Natural killer cell (primary cell): ENCODE data around the gene ADRA2B. TPM values are rescaled to one million over a fixed set of nuclear protein-coding genes. Genes with fewer than 3 reads are reported as not detected.
A peak's percentile ranks its signal among the peaks of the same experiment; 100 is the strongest.

Experiments used
- ATAC-seq, 3 donors: fragments of 150-1000 bp in 2 of 3; fragments of 200-7000 bp in 1 of 3; cut with Tn5 transposase; 1 replicate in 1 of 3; 2 replicates in 2 of 3; pipeline ENCODE4 v1.10.0; 2021; ENCODE audit warnings: mild to moderate bottlenecking in 2 of 3, moderate library complexity in 2 of 3
- DNase-seq, 2 donors: peaks; one replicate each; pipeline versions ENCODE4 v3.0.0 to v3.0.0-alpha.2; 2013 to 2021; ENCODE audit warnings: mixed read lengths in 1 of 2
- H3K27ac ChIP-seq: one replicate; pipeline ENCODE4 v1.5.1; 2013; ENCODE audit warnings: mild to moderate bottlenecking, low read length
- H3K27me3 ChIP-seq: one replicate; pipeline ENCODE4 v1.6.1; 2013; ENCODE audit warnings: low read length; ENCODE audit not compliant: control insufficient read depth, insufficient read depth
- H3K36me3 ChIP-seq: one replicate; pipeline ENCODE4 v1.6.1; 2013; ENCODE audit warnings: low read length; ENCODE audit not compliant: control insufficient read depth, insufficient read depth
- H3K4me1 ChIP-seq: one replicate; pipeline ENCODE4 v1.6.1; 2013; ENCODE audit warnings: low read length; ENCODE audit not compliant: control insufficient read depth, insufficient read depth
- H3K4me3 ChIP-seq: one replicate; pipeline ENCODE4 v1.5.1; 2013; ENCODE audit warnings: low read length
- H3K9me3 ChIP-seq: one replicate; pipeline ENCODE4 v1.6.1; 2013; ENCODE audit warnings: low read length; ENCODE audit not compliant: control insufficient read depth, insufficient read depth
- H3K27ac Mint-ChIP-seq, 2 donors: one replicate each; pipeline ENCODE4 v1.8.0; 2022; ENCODE audit warnings: mild to moderate bottlenecking in 2 of 2, mixed read lengths in 2 of 2, moderate library complexity in 1 of 2
- H3K27me3 Mint-ChIP-seq, 2 donors: one replicate each; pipeline ENCODE4 v1.8.0; 2022; ENCODE audit warnings: low read depth in 2 of 2, mixed read lengths in 2 of 2
- H3K36me3 Mint-ChIP-seq: one replicate; pipeline ENCODE4 v1.8.0; 2022; ENCODE audit warnings: mixed read lengths
- H3K4me1 Mint-ChIP-seq, 2 donors: one replicate each; pipeline ENCODE4 v1.8.0; 2022; ENCODE audit warnings: mixed read lengths in 2 of 2
- H3K4me3 Mint-ChIP-seq: one replicate; pipeline ENCODE4 v1.8.0; 2022; ENCODE audit warnings: mild to moderate bottlenecking, moderate library complexity, mixed read lengths
- H3K9me3 Mint-ChIP-seq, 2 donors: one replicate each; pipeline ENCODE4 v1.8.0; 2022; ENCODE audit warnings: mixed read lengths in 2 of 2
- WGBS: methylation state at CpG from one replicate; pipeline ENCODE4 v1.1.7; 2013; ENCODE audit warnings: missing lambda C conversion rate; ENCODE audit not compliant: insufficient coverage; 5-methylcytosine and 5-hydroxymethylcytosine counted together
- intact Hi-C: fragments of 100-400 bp; cut with micrococcal nuclease; formaldehyde crosslinking; loops from one replicate; pipeline ENCODE4 v1.14.2; 2022
- total RNA-seq, 4 donors: library from RNA; stranded (reverse); fragments of 120-200 nt in 1 of 4; gene quantifications; one replicate each; pipeline versions ENCODE4 v1.2.3 to v1.2.4, GENCODE V29; 2013 to 2022
- TF ChIP-seq, protein P1 (sequence below): fragments of 200-600 bp; IDR thresholded peaks from one replicate; pipeline ENCODE4 v1.8.0; 2022; ENCODE audit warnings: antibody characterized with exemption

The ADRA2B gene
- total RNA-seq = 1 to 10 TPM in 1 of 3 donors, under 1 TPM in 2; 0.18 to 1.3 (median 0.38) TPM
- 0.27 TPM for total RNA-seq (2013)

DNA sequence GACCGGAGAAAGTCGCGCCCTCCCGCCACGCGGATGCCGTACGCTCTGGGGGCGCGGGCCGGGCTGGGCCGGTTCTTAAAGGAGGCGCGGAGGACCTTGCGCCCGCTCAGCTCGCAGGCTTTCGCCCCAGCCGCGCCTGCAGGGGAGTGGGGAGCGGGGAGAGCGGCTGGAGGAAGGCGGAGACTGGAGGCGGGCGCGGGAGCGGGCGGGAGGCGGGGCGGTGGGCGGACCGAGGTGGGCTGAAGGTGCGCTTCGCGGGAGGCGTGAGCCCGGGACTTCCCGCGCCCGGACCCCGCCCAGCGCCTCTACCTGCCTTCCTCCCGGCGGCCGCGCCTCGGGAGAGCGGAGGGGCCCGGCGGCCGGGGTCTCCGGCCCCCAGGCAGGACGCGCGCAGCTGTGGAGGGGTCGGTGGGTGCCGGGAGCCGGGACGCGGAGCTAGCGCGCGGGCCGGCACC, at the start of gene ADRA2B:
Gene ADRA2B, minus strand, starts transcription at position 148 of the 455 bp plus-strand sequence. CDS start 422 bp downstream, outside the sequence.
- Histone ChIP-seq H3K27ac (no peak within 1 kb of the TSS), H3K4me3 (no peak within 1 kb of the TSS), H3K36me3 (no peaks in the 10 kb centered on the region), H3K27me3 (peaks cover 9% of the 10 kb centered on the region), H3K9me3 (no peaks in the 10 kb centered on the region), H3K4me1 (peaks cover 8% of the 10 kb centered on the region)
- TF ChIP-seq, protein P1, sequence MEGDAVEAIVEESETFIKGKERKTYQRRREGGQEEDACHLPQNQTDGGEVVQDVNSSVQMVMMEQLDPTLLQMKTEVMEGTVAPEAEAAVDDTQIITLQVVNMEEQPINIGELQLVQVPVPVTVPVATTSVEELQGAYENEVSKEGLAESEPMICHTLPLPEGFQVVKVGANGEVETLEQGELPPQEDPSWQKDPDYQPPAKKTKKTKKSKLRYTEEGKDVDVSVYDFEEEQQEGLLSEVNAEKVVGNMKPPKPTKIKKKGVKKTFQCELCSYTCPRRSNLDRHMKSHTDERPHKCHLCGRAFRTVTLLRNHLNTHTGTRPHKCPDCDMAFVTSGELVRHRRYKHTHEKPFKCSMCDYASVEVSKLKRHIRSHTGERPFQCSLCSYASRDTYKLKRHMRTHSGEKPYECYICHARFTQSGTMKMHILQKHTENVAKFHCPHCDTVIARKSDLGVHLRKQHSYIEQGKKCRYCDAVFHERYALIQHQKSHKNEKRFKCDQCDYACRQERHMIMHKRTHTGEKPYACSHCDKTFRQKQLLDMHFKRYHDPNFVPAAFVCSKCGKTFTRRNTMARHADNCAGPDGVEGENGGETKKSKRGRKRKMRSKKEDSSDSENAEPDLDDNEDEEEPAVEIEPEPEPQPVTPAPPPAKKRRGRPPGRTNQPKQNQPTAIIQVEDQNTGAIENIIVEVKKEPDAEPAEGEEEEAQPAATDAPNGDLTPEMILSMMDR = no peak
- ATAC-seq (peak; percentile 58 to 69 (median 60)), DNase-seq (peak in 1 of 2 donors; percentile 89)
- Mint-ChIP-seq H3K4me3 (peak within 1 kb of the TSS; percentile 84), H3K4me1 (peaks cover 9 to 33% of the 10 kb centered on the region in 2 donors), H3K27ac (peak within 1 kb of the TSS in 1 of 2 donors; percentile 74), H3K9me3 (no peaks in the 10 kb centered on the region), H3K36me3 (no peaks in the 10 kb centered on the region), H3K27me3 (peaks cover 35 to 38% of the 10 kb centered on the region in 2 donors)
- intact Hi-C loops = loop anchor here (10.0 kb wide), 1 partner anchor 92 kb away; no protein-coding TSS in a partner anchor
- under 1% methylated on average over 64 of the region's 64 CpGs for WGBS

- Histone ChIP-seq H3K4me3 (no peak overlapping the region), H3K9me3 (no peaks in the 10 kb centered on the region), H3K27me3 (no peaks in the 10 kb centered on the region), H3K4me1 (peaks cover 54% of the 10 kb centered on the region), H3K27ac (peak overlapping the region; percentile 89), H3K36me3 (no peaks in the 10 kb centered on the region)
- TF ChIP-seq, protein P1 = no peak
- DNase-seq (peak in 1 of 2 donors; percentile 85), ATAC-seq (peak; percentile 16 to 46 (median 23))
- peak overlapping the region; percentile 75 for H3K4me3 Mint-ChIP-seq
- H3K27me3 Mint-ChIP-seq = no peaks in the 10 kb centered on the region
- H3K36me3 Mint-ChIP-seq = no peaks in the 10 kb centered on the region
- H3K4me1 Mint-ChIP-seq = peaks cover 47 to 56% of the 10 kb centered on the region in 2 donors
- 69% methylated on average over 18 of the region's 18 CpGs for whole genome bisulfite sequencing
- peak overlapping the region; percentile 78 to 99 for H3K27ac Mint-ChIP-seq
- intact Hi-C loops = loop anchor here (1.0 kb wide), 2 partner anchors 8 to 16 kb away; no protein-coding TSS in a partner anchor
- H3K9me3 Mint-ChIP-seq = no peaks in the 10 kb centered on the region
Observed at GRCh38 chr2:96164459-96165184, 48.3 kb upstream of the ADRA2B start.

- no peaks in the 10 kb centered on the region for H3K36me3 ChIP-seq
- Mint-ChIP-seq H3K27me3 (no peaks in the 10 kb centered on the region), H3K27ac (peak overlapping the region; percentile 78 to 99), H3K4me3 (peak overlapping the region; percentile 75), H3K4me1 (peaks cover 53 to 63% of the 10 kb centered on the region in 2 donors), H3K9me3 (no peaks in the 10 kb centered on the region), H3K36me3 (no peaks in the 10 kb centered on the region)
- H3K27me3 ChIP-seq = no peaks in the 10 kb centered on the region
- DNase-seq = peak; percentile 67 to 79
- H3K4me1 ChIP-seq = peaks cover 61% of the 10 kb centered on the region
- WGBS = 7% methylated on average over 13 of the region's 13 CpGs
- peak overlapping the region; percentile 89 for H3K27ac ChIP-seq
- intact Hi-C loops = loop anchor here (1.0 kb wide), 3 partner anchors 8 to 19 kb away; partner anchors contain the start of gene DUSP2
- H3K9me3 ChIP-seq = no peaks in the 10 kb centered on the region
- H3K4me3 ChIP-seq = no peak overlapping the region
- TF ChIP-seq, protein P1 = no peak
- ATAC-seq = peak; percentile 67 to 85 (median 77)
Observed at GRCh38 chr2:96163768-96164429, 47.5 kb upstream of the ADRA2B start.
